Uterus (tissue), 4 donors: ENCODE data around the gene MYOC. TPM values are rescaled to one million over a fixed set of nuclear protein-coding genes. Genes with fewer than 3 reads are reported as not detected.
"Not testable (repeated sequence)": the region's sequence is repeated elsewhere in the genome, so short reads cannot be mapped to it uniquely, and the experiment has no call there.

ENCODE experiments used
- DNase-seq, 2 donors: peaks; one replicate each; pipeline ENCODE4 v3.0.0-alpha.2; 2019 to 2020
- H3K27ac ChIP-seq, 2 donors: fragments of 200-600 bp; sonication (generic); 1 replicate in 1 of 2; 2 replicates in 1 of 2; pipeline ENCODE4 v1.5.1; 2016 to 2018
- H3K27me3 ChIP-seq, 2 donors: fragments of 200-600 bp; sonication (generic); one replicate each; pipeline ENCODE4 v1.5.1; 2018 to 2019; ENCODE audit warnings: control low read depth in 1 of 2
- H3K36me3 ChIP-seq, 2 donors: fragments of 200-600 bp; sonication (generic); one replicate each; pipeline ENCODE4 v1.5.1; 2019; ENCODE audit warnings: control low read depth in 1 of 2
- H3K4me1 ChIP-seq, 2 donors: fragments of 200-600 bp; sonication (generic); one replicate each; pipeline ENCODE4 v1.5.1; 2018 to 2019; ENCODE audit warnings: control low read depth in 1 of 2
- H3K4me3 ChIP-seq, 2 donors: fragments of 200-600 bp; sonication (generic); 1 replicate in 1 of 2; 2 replicates in 1 of 2; pipeline ENCODE4 v1.5.1; 2018 to 2019; ENCODE audit warnings: mild to moderate bottlenecking in 1 of 2
- H3K9me3 ChIP-seq, 2 donors: fragments of 200-600 bp; sonication (generic); one replicate each; pipeline ENCODE4 v1.5.1; 2019; ENCODE audit warnings: control low read depth in 1 of 2
- POLR2A ChIP-seq, 2 donors: fragments of 450-650 bp; IDR thresholded peaks; one replicate each; pipeline ENCODE4 v1.6.1; 2016; ENCODE audit warnings: antibody characterized with exemption in 2 of 2, mild to moderate bottlenecking in 1 of 2, moderate library complexity in 1 of 2
- intact Hi-C: fragments of 100-400 bp; cut with DNase I; formaldehyde crosslinking; loops from one replicate; pipeline ENCODE4 v1.15.1; 2023; ENCODE audit warnings: low total_unique reads
- total RNA-seq, 4 donors: library from RNA; depleted of rRNA in 3 of 4; stranded (reverse); fragments of >200 nt in 3 of 4; gene quantifications; one replicate each; pipeline versions ENCODE4 v1.1.0 to v1.2.4, GENCODE V29; 2014 to 2023
- TF ChIP-seq, protein P1 (sequence below), 4 experiments: fragments of 200-600 bp in 2 of 4; fragments of 450-650 bp in 2 of 4; sonication (generic) in 2 of 4; IDR thresholded peaks; one replicate each; pipeline ENCODE4 v1.5.1; 2016 to 2019; ENCODE audit warnings: antibody characterized with exemption in 4 of 4, mild to moderate bottlenecking in 2 of 4, moderate library complexity in 1 of 4
- donor health status: DM: yes; HTN: yes; CAD: no.

MYOC gene
- total RNA-seq, 4 donors from 2014 or later = 5.6 to 38.2 (median 13.2) TPM

- Histone ChIP-seq H3K4me1 (no peaks in the 10 kb centered on the region), H3K27me3 (no peaks in the 10 kb centered on the region), H3K36me3 (no peaks in the 10 kb centered on the region), H3K27ac (no peak within 1 kb of the TSS), H3K9me3 (no peaks in the 10 kb centered on the region), H3K4me3 (no peak within 1 kb of the TSS)
- intact Hi-C loops = no loop called here
- DNase-seq = no peak
- TF ChIP-seq POLR2A (IDR thresholded peaks at IDR 0.05) = no peak
- TF ChIP-seq, protein P1, sequence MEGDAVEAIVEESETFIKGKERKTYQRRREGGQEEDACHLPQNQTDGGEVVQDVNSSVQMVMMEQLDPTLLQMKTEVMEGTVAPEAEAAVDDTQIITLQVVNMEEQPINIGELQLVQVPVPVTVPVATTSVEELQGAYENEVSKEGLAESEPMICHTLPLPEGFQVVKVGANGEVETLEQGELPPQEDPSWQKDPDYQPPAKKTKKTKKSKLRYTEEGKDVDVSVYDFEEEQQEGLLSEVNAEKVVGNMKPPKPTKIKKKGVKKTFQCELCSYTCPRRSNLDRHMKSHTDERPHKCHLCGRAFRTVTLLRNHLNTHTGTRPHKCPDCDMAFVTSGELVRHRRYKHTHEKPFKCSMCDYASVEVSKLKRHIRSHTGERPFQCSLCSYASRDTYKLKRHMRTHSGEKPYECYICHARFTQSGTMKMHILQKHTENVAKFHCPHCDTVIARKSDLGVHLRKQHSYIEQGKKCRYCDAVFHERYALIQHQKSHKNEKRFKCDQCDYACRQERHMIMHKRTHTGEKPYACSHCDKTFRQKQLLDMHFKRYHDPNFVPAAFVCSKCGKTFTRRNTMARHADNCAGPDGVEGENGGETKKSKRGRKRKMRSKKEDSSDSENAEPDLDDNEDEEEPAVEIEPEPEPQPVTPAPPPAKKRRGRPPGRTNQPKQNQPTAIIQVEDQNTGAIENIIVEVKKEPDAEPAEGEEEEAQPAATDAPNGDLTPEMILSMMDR (IDR thresholded peaks at IDR 0.05) = no peak
Measured at GRCh38 chr1:171622152-171622462, 30.4 kb downstream of the MYOC start, which contains the start of gene MYOCOS. TSS of gene MYOCOS (plus strand) at chr1:171622243. CDS start at chr1:171623884, 1,641 bp downstream.

- Histone ChIP-seq H3K36me3 (no peaks in the 10 kb centered on the region), H3K4me3 (no peak overlapping the region), H3K27me3 (no peaks in the 10 kb centered on the region), H3K27ac (no peak overlapping the region), H3K4me1 (no peaks in the 10 kb centered on the region), H3K9me3 (no peaks in the 10 kb centered on the region)
- intact Hi-C loops = no loop called here
- no peak for DNase-seq
- TF ChIP-seq POLR2A (IDR thresholded peaks at IDR 0.05) = no peak
- TF ChIP-seq, protein P1 (IDR thresholded peaks at IDR 0.05) = no peak
Measured at GRCh38 chr1:171616586-171616985, 35.9 kb downstream of the MYOC start.

- H3K4me3 ChIP-seq, H3K4me1 ChIP-seq, H3K9me3 ChIP-seq, H3K36me3 ChIP-seq, DNase-seq, intact Hi-C loops, H3K27ac ChIP-seq, H3K27me3 ChIP-seq: not testable (repeated sequence)
Measured at GRCh38 chr1:171615122-171615906, 37.2 kb downstream of the MYOC start.

GRCh38 chr1:171613282-171613681 is 39.2 kb downstream of the MYOC start:
- no peak overlapping the region for H3K27ac ChIP-seq
- no peaks in the 10 kb centered on the region for H3K4me1 ChIP-seq
- H3K4me3 ChIP-seq = no peak overlapping the region
- no peak for DNase-seq
- no peaks in the 10 kb centered on the region for H3K27me3 ChIP-seq
- H3K36me3 ChIP-seq = no peaks in the 10 kb centered on the region
- no peaks in the 10 kb centered on the region for H3K9me3 ChIP-seq
- TF ChIP-seq, protein P1 (IDR thresholded peaks at IDR 0.05) = no peak
- TF ChIP-seq POLR2A (IDR thresholded peaks at IDR 0.05) = no peak
- intact Hi-C loops = no loop called here

- no peak for TF ChIP-seq POLR2A (IDR thresholded peaks at IDR 0.05)
- TF ChIP-seq, protein P1 (IDR thresholded peaks at IDR 0.05) = no peak
- no peaks in the 10 kb centered on the region for H3K4me1 ChIP-seq
- H3K27me3 ChIP-seq = no peaks in the 10 kb centered on the region
- no peaks in the 10 kb centered on the region for H3K36me3 ChIP-seq
- H3K4me3 ChIP-seq = no peak overlapping the region
- intact Hi-C loops = no loop called here
- no peak for DNase-seq
- no peak overlapping the region for H3K27ac ChIP-seq
- H3K9me3 ChIP-seq = no peaks in the 10 kb centered on the region
Measured at GRCh38 chr1:171611306-171611705, 41.2 kb downstream of the MYOC start.
